ENCODE results near the gene PRKCE.

Gene PRKCE

DNA sequence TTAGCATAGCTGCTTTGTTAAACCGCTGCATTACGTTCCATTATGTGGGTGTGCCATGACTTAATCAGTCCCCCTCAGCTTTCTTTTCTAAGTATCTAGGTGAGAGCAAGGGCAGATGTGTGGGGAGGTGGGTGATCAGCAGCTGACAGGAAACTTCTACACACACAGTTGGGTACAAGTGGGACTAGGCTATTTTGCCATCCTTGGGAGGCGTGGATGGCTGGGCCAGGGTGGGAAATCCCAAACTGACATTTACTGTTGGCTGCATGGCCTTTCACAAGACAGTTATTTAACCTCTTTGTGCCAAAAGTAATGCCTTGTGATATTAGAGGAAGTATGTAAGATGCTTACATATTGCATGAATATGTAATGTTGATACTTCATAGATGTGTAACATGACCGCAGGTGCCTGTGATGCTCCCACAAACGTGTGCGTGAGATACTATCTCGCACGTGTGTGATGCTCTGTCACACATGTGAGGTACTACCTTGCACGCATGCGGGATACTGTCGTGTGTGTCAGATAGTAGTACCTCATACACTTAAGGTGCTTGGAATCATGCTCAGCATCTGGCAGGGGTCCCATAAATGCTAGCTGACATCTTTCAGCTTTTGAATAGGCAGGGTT, 314.5 kb downstream of the PRKCE start:
- DNase-seq (ENCODE audit: low read depth) = no peak

DNA sequence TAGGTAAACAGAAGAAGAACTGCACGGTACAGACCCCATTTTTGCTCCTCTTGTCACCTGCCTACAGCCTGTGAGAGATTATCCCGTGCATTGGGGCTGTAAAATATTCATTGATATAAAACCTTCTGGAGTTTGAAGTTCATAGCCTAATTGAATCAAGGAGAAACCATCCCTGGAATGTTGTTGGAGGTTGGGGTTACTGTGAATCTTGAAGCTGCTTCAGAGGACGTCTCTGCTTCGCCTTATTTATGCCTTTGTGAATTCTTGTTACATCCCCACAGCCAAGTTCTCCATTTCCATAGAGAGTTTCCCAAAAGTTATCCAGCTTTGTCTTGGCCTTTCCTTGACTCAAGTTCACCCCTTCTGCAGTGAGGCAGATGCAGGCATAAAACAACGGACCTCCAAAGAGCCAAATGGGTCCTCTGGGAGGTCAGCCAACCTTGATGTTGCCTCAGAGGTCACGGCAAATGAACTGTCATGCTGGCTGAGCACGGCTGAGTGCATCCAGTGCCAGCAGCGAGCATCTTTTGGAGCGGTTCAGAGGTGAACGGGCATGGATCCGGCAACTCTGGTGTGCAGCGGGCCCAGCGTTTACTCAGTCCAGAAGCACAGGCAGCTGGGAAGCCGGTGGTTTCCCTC, 317.6 kb downstream of the PRKCE start:
- DNase-seq (ENCODE audit: low read depth) = no peak

DNA sequence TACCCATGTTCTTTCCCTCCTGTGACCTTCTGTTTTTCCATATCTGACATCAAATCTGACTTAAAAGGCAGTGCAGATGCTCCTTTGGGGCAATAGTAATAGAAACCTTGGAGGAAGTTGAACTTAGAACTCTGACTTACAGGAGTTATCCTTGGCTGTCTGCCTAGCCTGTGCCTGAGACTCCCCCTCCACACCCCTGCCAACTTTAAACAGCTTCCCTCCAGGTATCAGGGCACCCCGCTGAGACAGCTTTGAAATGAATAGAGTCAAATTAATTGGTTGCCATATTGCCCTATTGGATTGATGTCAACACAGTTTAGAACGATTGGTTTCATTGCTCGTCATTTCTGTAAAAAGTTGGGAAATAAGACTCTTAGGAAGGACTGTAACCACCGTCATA, 322.0 kb downstream of the PRKCE start:
- no peak for DNase-seq (ENCODE audit: low read depth)

DNA sequence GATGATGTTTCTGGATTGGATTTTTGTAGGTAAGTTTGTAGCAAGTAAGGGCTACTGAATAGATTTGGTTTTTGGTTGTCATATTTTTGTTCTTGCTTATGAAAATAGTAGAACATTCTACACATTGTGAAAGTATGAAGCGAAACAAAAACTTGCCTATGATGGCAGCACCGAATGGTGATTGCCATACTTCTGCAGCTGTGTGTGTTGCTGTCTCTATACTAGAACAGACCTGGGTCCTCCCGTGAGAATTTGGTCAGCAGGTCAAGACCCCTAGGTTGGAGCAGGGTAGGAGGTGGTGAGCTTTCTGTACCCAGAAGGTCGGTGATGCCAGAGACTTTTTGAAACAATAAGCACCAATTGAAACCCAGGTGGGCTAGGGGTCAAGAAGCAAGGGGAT, 322.6 kb downstream of the PRKCE start:
- DNase-seq (ENCODE audit: low read depth) = no peak

DNA sequence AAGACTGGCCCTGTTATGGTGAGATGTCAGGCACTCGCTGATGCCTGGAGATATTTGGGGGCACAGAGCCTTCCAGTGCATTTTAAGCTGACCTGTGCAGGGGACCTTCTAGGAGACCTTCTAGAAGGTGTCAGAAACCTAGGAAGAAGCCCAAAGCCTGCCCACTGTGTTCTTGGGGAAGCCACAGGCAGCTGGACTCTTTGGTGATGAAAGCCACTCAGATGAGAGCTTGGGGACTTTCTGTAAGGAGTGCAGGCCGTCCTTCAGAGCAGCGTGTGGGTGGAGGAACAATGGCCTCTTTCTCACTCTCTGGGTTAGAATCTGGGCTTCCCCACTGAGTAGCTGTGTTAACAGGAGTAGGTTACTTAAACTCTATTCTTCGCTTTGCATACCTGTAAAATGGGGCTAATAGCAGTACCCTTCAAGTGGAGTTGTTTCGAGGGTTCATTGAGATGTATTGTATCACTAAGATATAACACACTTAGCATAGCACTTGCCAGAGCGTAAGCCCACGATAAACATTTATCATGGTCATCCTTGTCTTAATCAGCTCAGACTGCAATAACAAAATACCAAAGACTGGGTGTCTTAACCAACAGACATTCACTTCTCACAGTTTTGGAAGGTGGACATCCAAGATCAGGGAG, 323.4 kb downstream of the PRKCE start:
- no peak for DNase-seq (ENCODE audit: low read depth)

DNA sequence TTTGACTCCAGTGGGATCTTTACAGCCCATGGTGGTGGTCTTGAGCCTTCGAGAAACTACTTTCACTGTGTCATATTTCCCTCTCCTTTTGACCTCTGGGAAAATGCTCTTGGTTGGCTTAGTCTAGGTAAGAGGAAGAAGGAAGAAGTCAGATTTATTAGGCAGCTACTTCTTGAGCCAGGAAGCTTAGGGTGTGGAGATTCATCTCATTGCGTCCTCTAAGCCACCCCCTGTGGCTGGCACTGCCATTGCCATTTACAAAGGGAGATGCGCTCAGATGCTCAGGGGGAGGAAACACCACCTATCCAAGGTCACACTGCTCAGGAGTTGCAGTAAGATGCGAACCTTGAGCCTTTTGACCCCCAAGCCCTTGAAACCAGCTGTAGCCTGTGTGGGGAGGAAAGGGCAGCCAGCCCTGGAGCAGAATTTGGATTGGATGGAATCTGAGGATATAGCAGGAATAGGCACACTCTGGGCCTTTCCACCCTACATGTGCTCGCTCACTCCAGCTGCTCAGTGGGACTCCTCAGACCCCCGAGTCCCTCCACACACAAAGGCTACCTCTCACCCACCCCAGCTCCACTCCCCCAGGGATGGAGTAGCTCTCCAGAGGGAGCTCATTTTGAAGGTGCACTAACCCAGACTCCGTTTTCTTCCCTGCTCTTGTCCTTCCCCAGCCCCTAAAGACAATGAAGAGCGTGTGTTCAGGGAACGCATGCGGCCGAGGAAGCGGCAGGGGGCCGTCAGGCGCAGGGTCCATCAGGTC, 324.5 kb downstream of the PRKCE start:
- DNase-seq (ENCODE audit: low read depth) = no peak

DNA sequence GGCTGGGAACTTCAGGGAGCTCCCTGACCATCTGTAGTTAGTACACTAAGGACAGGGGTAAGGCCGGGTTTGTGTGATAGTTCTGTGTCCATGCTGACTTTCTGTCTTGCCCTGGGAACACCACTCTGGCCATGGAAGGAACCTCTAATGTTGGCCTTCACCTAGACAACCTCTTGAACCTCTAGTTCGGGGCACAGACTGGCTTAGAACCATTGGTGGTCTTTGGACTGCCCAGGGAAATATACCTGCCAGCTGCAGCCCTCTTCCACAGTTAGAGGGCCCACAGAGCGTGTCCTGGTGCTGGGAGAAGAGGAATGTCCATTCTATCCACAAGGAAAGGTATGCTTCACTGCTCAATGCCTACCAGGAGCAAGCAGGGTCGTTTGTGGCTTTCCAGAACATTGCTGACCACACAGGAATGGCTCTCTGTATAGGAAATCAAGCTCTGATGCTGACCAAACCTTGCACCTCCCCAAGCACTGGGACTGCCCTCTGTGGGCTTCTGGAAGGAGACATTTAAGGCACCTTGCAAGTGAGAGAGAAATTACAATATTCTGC, 326.9 kb downstream of the PRKCE start:
- no peak for DNase-seq (ENCODE audit: low read depth)

DNA sequence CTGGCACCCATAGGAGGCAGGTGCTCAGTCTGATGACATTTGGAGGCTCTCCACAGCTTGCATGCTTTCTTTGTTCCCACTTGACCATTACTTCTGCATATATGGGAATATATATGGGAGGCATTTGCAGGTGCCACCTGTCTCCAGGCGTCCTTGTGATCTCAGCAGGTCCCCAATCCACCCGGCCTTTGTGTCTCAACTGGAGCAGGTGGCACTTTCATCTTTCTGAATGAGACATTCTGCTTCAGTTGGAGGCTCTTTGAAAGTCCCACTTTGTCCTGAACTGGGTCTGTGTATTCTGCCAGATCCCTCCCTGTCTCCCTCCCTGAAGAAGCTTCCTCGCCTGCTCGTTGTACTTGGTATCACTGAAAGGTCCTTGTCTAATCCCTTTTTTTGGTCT, 327.6 kb downstream of the PRKCE start:
- DNase-seq (ENCODE audit: low read depth) = no peak

DNA sequence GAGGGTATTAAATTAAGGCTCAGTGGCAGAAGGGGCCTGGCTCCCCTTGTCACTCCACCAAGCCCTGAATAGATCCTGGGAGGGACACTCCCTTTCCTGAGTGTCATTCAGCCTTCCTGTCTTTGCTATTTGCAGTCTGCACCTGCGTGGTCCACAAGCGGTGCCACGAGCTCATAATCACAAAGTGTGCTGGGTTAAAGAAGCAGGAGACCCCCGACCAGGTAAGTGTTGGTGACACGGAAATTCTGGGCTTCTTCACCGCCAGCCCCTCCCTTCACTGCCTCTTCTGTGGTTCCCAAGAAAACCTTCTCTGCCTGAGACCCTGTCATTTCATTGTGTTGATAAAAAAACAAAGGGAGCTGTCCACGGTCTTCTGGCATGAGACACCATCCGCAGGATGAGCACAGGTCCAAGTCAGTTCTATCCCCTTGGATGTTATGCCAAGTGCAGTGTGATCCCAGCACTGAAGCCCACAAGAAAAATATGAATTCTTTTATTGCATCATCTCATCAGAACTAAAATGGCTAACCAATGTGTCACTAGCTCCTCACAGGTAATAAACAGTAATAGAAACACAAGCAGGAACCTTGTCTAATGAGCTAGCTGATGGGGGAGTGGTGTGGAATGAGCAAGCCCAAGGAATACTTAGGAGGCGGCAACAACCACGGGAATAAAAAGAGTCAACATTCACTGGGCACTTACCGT, 328.8 kb downstream of the PRKCE start:
- DNase-seq (ENCODE audit: low read depth) = no peak

DNA sequence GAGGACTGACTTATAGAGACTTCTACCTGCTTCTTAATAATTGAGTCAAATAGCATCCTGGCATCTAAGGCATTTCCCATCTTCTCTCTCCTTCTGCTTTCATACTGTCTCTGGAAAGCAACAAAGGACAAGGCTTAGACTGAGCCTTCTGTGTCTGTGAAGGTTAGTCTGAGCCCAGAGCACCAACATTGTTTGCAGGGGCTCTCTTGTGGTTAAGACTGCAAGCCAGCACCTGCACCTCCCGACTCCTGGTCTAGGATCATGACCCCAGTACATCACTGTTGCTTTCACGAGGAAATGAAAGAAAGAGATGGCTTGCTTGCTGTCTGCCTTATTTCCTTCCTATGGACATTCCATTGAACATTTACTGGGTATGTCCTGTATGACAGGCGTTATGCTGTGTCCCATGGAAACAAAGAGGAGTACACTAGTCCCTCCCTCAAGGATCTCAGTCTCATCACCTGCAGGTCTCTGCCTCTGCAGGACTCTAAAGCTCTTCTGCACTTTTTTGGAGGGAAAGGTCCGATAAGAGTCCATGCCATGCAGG, 330.0 kb downstream of the PRKCE start:
- no peak for DNase-seq (ENCODE audit: low read depth)

DNA sequence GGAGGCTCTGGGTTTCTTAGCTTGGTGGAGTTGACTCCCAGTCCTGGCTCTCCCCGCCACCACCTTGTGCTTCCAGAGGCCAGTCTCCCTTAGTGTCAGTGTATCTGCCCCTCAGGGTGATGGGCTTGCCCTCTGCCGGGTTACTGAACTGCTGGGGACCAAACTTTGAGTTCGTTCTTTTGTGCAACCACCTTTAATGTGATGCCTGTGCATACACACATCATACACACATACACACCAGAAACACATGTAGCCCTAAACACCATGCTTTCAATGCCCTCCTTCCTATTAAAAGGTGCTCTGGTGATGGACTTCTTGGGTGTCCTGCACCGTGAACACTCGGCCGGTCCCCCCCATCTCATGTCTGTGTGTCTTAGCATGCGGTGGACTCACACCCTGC, 330.6 kb downstream of the PRKCE start:
- DNase-seq (ENCODE audit: low read depth) = no peak

DNA sequence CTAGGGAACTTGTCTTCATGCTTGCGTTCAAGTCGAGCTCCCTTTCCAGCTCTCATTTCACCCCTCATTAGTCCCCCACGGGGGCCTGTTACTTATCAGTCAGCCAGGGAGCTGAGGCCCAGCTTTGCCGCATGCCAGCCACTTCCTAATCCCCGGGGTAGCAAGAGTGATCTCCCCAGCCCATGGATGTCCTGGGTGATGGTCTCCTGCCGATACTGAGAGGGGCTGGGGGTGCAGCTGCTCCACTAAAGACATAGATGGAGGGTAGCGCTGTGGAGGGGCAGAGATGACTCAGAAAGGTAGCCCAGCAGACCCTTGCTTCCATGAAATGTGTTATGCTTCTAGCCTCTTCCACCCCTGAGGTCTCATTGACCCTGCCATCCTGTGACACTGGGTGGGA, 331.7 kb downstream of the PRKCE start:
- DNase-seq (ENCODE audit: low read depth) = no peak

DNA sequence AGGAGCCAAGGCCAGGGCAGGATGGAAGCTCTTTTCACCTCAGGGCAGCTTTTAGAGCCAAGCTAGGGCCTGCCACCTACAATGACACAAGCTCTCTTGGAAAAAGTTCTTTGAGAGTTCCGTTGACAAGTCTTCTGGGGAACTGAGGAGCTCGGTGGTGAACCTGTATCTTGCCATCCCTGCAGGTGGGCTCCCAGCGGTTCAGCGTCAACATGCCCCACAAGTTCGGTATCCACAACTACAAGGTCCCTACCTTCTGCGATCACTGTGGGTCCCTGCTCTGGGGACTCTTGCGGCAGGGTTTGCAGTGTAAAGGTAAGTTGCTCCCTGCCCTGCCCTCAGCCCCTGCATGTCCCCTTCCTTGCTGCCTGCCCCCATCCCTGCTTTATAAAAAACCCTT, 332.9 kb downstream of the PRKCE start:
- DNase-seq (ENCODE audit: low read depth) = no peak

DNA sequence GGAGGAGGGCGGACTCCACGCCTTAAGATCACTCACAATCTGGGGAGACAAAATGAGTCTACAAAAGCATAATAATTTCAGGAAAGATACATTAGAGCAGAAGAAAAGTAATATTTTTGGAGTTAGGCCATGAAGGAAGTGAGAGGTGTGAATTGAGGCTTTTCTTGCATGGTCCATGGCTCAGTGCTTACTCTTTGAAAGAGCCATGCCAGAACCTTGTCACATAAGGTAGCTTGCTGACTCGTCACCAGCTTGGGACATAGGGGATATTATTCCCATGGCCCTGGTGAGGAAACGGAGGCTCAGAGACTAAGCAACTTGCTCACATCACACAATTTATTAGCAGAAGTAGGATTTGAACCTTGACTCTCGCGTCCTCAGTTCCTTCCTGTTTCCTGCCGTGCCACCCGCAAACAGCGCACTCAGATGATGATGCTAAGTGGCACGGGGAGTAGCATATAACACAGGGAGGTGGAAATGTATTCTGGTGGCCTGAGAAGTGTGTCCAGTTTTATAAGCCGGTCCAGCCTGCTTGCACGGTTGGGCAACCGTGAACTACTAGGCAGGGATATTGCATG, 333.5 kb downstream of the PRKCE start:
- DNase-seq (ENCODE audit: low read depth) = no peak

DNA sequence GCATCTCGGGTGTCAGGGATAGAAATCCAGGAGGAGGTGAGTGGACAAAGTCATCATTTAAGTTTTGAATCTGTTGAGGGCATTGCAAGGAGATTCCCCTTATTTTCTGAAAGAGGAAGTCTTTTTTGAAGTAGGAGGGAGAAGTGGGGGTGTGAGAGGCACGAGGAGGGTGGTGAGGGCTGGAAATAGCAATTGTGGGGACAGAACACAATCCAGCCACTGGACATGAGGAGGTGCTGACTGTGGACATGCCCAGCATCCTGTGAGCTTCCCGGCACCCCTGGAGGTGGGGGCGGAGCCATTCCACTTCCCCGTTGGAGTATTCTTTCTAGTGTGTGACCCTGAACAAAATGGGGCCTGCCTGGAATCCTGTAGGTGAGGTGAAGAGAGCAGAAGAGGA, 335.0 kb downstream of the PRKCE start:
- DNase-seq (ENCODE audit: low read depth) = no peak

DNA sequence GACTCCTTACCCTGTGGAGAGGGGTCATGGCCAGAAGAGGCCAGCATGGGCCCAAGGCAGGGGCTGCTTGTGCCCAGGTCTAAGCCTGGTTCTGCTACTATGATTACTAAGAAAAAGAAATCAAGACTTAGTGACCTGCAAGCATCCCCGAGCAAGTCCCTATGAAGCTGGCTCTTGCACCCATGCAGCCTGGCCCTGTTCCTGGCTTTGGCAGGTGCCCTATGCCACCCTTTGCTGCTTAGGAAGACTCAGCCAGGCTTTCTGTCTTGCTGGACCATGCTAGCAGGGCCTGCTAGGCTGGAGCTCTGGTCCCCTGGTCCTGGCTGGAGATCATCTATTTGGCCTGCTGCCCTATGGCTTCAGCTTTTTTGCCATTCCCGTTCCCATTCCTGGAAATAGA, 336.4 kb downstream of the PRKCE start:
- DNase-seq (ENCODE audit: low read depth) = no peak

DNA sequence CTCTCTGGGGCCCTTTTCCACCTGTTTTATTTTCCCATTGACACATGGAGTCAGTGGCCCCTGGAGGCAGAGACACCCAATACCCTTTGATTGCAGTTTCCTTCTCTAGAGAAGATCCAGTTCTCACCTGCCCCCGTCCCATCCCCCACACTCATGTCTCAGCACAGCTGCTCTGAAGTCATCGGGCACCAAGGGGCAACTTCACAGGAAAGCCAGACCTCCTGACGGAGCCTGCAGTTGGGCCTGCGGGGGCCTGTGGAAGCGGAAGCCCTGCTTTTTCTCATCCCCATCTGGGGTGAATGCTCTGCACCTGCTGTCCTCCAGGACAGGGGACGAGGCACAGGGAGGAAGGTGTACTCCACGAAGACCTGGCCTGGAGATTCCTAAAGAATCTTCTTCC, 337.4 kb downstream of the PRKCE start:
- DNase-seq (ENCODE audit: low read depth) = no peak

DNA sequence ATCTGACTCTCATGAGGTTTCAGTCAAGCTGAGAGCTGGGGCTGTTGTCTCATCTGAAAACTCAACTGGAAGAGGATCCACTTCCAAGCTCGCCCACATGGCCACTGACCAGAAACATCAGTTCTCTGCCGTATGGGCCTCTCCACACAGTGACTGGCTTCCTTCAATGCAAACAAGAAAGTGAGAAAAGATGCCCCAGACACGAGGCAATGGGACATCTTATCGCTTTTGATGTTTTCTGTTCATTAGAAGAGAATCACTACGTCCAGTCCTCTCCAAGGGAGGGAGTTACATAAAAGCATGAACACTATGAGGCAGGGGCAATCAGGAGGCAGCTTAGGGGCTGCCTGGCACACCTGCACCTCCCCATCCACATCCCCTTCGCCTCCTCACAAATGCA, 338.7 kb downstream of the PRKCE start:
- no peak for DNase-seq (ENCODE audit: low read depth)

DNA sequence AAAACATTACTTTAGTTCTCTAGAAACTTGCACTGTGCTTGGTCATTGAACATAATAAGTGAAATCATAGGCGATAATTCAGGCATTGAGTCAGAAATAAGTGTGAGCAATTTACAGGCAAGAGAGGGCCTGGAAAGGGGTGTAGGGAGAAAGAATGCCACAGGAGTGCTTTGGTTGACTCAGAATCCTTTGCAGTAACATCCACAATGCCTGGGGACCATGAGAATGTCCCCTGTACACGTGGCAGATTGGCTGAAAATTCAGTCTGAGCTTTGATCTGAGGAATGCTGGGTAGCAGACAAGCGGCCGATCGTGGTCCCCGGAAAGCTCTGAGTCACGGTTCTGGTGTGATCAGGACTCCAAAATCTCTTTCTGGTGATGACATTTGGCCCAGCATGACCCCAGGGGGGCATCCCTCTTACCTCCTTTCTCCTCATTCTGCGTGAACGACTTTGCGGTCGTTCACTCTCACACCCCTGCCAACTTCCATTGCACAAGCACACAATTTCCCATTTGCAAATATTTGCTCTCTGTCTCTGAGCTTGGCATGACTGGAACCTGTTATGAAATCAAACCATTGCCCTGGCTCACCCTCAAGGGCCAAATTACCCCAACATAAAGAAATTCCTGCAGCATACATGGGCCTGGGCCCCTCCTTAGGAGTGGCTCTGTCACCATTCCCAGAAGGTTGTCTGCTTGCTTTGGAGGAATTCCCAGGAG, 340.7 kb downstream of the PRKCE start:
- DNase-seq (ENCODE audit: low read depth) = no peak

DNA sequence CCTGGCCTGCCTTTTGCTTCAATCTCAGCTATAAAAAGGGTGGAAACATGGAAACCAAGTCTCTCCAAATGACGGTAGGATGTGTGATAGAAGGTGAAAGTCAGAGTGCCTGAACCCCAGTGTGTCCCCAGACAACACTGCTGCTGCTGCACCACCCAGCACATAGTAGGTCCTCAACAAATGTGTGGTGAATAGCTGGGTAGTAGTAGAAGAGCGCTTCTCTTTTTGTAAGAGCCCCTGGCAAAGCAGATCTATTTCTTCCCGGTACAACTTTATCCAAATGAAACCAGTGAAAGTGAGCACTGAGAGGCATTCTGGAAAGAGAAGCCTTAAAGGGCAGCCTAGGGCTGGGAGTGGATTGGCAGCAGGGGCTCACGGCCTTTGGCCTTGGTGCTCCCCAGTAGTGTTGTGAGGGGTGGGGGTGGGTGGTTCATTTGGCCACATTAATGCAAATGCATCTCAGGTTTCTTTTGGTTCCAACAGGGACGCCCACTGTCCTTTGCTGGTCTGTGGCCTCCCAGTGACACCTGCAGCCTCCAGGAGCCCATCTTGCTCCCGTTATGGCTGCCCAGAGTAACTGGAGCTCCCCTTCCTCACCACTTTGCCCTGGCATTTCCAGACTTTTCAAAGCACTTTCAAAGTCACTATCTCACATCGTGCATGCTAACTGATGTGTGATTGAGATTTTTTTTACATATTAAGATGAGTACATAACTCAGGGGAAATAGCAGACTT, 341.4 kb downstream of the PRKCE start:
- DNase-seq (ENCODE audit: low read depth) = no peak
